Epithelial cell of esophagus (primary cell): ENCODE results near the gene DSTN.

Source experiments
- DNase-seq: peaks from one replicate; pipeline ENCODE4 v3.0.0; 2010; ENCODE audit warnings: low read depth
- H3K4me3 ChIP-seq: 2 replicates; pipeline ENCODE4 v1.5.1; 2011; ENCODE audit warnings: mild to moderate bottlenecking, low read length, control low read depth
- CTCF ChIP-seq: IDR thresholded peaks from 2 replicates; pipeline ENCODE4 v1.5.1; 2011; ENCODE audit warnings: low read depth, mild to moderate bottlenecking, low read length, control low read depth, inconsistent platforms; ENCODE audit not compliant: insufficient read depth; ENCODE audit errors: missing control alignments

The DSTN gene

GRCh38 chr20:17573463-17573862, 3.6 kb downstream of the DSTN start:
- H3K4me3 ChIP-seq: peak overlapping the region; percentile 95

GRCh38 chr20:17576215-17576614, 6.3 kb downstream of the DSTN start:
- no peak overlapping the region for H3K4me3 ChIP-seq
- TF ChIP-seq CTCF: no peak
- no peak for DNase-seq

More at GRCh38 chr20:17573463-17573862, 3.6 kb downstream of the DSTN start:
- no peak for DNase-seq
- TF ChIP-seq CTCF: no peak

- no peak for TF ChIP-seq CTCF
- peak; percentile 88 for DNase-seq
- H3K4me3 ChIP-seq: no peak overlapping the region
Observed at GRCh38 chr20:17579369-17580039, 9.6 kb downstream of the DSTN start.

- no peak for DNase-seq
- H3K4me3 ChIP-seq: no peak overlapping the region
- no peak for TF ChIP-seq CTCF
Observed at GRCh38 chr20:17580895-17581294, 11.0 kb downstream of the DSTN start.

- no peak for TF ChIP-seq CTCF
- no peak for DNase-seq
- H3K4me3 ChIP-seq: no peak overlapping the region
Observed at GRCh38 chr20:17583126-17583525, 13.3 kb downstream of the DSTN start.

GRCh38 chr20:17584689-17585088, 14.8 kb downstream of the DSTN start:
- TF ChIP-seq CTCF: no peak
- no peak overlapping the region for H3K4me3 ChIP-seq

GRCh38 chr20:17586250-17586649, 16.4 kb downstream of the DSTN start:
- no peak for TF ChIP-seq CTCF

More at GRCh38 chr20:17584689-17585088, 14.8 kb downstream of the DSTN start:
- DNase-seq: no peak

More at GRCh38 chr20:17586250-17586649, 16.4 kb downstream of the DSTN start:
- DNase-seq: no peak
- H3K4me3 ChIP-seq: no peak overlapping the region
